HTERT RPE-1 (cell line): ENCODE results near the gene EMILIN3.

ENCODE experiments used
- in situ Hi-C: fragments of 300-500 bp; cut with MboI; formaldehyde crosslinking; loops from 4 replicates; pipeline ENCODE4 v1.14.3; 2020; ENCODE audit warnings: low sequenced_read_pairs

The EMILIN3 gene

GRCh38 chr20:41364967-41365765 is 1.5 kb downstream of the EMILIN3 start:
- in situ Hi-C loops: no loop called here

GRCh38 chr20:41364236-41364855 is 2.3 kb downstream of the EMILIN3 start:
- in situ Hi-C loops: no loop called here

- in situ Hi-C loops: no loop called here
These were observed 3.0 kb downstream of the EMILIN3 start for GRCh38 chr20:41363601-41364000.

- in situ Hi-C loops: no loop called here
These were observed 3.9 kb downstream of the EMILIN3 start for GRCh38 chr20:41362748-41363140.

- in situ Hi-C loops: no loop called here
These were observed 4.6 kb downstream of the EMILIN3 start for GRCh38 chr20:41361757-41362747.

- in situ Hi-C loops: no loop called here
These were observed 5.5 kb downstream of the EMILIN3 start for GRCh38 chr20:41360831-41361756.

- in situ Hi-C loops: no loop called here
These were observed 7.0 kb downstream of the EMILIN3 start for GRCh38 chr20:41359541-41360011.

GRCh38 chr20:41358717-41359116 is 7.9 kb downstream of the EMILIN3 start:
- in situ Hi-C loops: no loop called here

GRCh38 chr20:41358230-41358629 is 8.4 kb downstream of the EMILIN3 start:
- in situ Hi-C loops: no loop called here

- in situ Hi-C loops: no loop called here
These were observed 9.0 kb downstream of the EMILIN3 start for GRCh38 chr20:41357424-41358163.

GRCh38 chr20:41356951-41357350 is 9.7 kb downstream of the EMILIN3 start:
- in situ Hi-C loops: no loop called here

GRCh38 chr20:41355598-41356203 is 10.9 kb downstream of the EMILIN3 start:
- in situ Hi-C loops: no loop called here

GRCh38 chr20:41355192-41355591 is 11.4 kb downstream of the EMILIN3 start:
- in situ Hi-C loops: no loop called here

GRCh38 chr20:41353530-41353929 is 13.1 kb downstream of the EMILIN3 start:
- in situ Hi-C loops: no loop called here

GRCh38 chr20:41352666-41353065 is 14.0 kb downstream of the EMILIN3 start:
- in situ Hi-C loops: no loop called here

GRCh38 chr20:41352106-41352505 is 14.5 kb downstream of the EMILIN3 start:
- in situ Hi-C loops: no loop called here

- in situ Hi-C loops: no loop called here
These were observed 16.1 kb downstream of the EMILIN3 start for GRCh38 chr20:41350408-41350962.

GRCh38 chr20:41349943-41350342 is 16.7 kb downstream of the EMILIN3 start:
- in situ Hi-C loops: loop anchor here (25.0 kb wide), 1 partner anchor 188 kb away; no protein-coding TSS in a partner anchor
